DND-41 (cell line): Measurements from ENCODE around the gene P2RX4.

Source experiments
- EZH2 ChIP-seq: IDR thresholded peaks from 3 replicates; pipeline ENCODE4 v1.6.1; 2012; ENCODE audit warnings: borderline replicate concordance, low read depth, mild to moderate bottlenecking, moderate library complexity, low read length, inconsistent platforms; ENCODE audit not compliant: severe bottlenecking
- TF ChIP-seq, protein P1 (sequence below): IDR thresholded peaks from 2 replicates; pipeline ENCODE4 v1.5.1; 2012; ENCODE audit warnings: borderline replicate concordance, low read length, moderate library complexity, mild to moderate bottlenecking; ENCODE audit not compliant: poor library complexity, severe bottlenecking; ENCODE audit errors: extremely low read depth

DNA sequence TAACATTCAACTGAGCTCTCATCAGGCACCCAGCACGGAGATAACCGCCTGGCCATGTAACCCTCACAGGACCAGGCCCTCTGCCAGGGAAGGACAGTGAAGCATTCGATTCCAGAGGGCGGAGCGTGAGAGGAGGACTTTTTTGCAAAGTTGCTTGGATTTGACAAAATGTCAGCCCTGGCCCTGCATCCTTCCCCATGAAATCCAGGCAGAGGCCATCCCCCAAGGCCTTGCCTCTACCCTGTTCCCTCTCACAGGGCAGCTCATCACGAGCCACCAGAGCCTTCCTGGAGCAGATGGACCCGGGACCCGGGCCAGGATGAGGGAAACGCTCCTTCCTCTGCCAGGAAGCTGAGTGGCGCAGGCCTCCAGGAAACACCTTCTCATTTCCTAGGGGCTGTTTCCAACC is 69.6 kb downstream of the P2RX4 start:
- TF ChIP-seq, protein P1, sequence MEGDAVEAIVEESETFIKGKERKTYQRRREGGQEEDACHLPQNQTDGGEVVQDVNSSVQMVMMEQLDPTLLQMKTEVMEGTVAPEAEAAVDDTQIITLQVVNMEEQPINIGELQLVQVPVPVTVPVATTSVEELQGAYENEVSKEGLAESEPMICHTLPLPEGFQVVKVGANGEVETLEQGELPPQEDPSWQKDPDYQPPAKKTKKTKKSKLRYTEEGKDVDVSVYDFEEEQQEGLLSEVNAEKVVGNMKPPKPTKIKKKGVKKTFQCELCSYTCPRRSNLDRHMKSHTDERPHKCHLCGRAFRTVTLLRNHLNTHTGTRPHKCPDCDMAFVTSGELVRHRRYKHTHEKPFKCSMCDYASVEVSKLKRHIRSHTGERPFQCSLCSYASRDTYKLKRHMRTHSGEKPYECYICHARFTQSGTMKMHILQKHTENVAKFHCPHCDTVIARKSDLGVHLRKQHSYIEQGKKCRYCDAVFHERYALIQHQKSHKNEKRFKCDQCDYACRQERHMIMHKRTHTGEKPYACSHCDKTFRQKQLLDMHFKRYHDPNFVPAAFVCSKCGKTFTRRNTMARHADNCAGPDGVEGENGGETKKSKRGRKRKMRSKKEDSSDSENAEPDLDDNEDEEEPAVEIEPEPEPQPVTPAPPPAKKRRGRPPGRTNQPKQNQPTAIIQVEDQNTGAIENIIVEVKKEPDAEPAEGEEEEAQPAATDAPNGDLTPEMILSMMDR: no peak
- no peak for TF ChIP-seq EZH2
